Thyroid gland (tissue), 4 donors: ENCODE measurements around the gene ADAMTS14. TPM values are rescaled to one million over a fixed set of nuclear protein-coding genes. Genes with fewer than 3 reads are reported as not detected.
A peak's percentile ranks its signal among the peaks of the same experiment; 100 is the strongest.

Source experiments
- DNase-seq, 2 donors: peaks; one replicate each; pipeline ENCODE4 v3.0.0-alpha.2; 2019
- H3K27ac ChIP-seq, 3 donors: fragments of 200-600 bp; sonication (generic); 1 replicate in 2 of 3; 2 replicates in 1 of 3; pipeline ENCODE4 v1.5.1; 2016 to 2019; ENCODE audit warnings: mild to moderate bottlenecking in 1 of 3, moderate library complexity in 1 of 3
- H3K27me3 ChIP-seq: fragments of 200-600 bp; sonication (generic); one replicate; pipeline ENCODE4 v1.5.1; 2019
- H3K36me3 ChIP-seq, 2 donors: fragments of 200-600 bp; sonication (generic); one replicate each; pipeline ENCODE4 v1.5.1; 2016 to 2019
- H3K4me1 ChIP-seq, 2 donors: fragments of 200-600 bp; sonication (generic); one replicate each; pipeline ENCODE4 v1.5.1; 2017 to 2019
- H3K4me3 ChIP-seq, 3 donors: fragments of 200-600 bp; sonication (generic); replicated peaks in 1 of 3; 1 replicate in 2 of 3; 2 replicates in 1 of 3; pipeline ENCODE4 v1.5.1; 2016; ENCODE audit warnings: mild to moderate bottlenecking in 1 of 3
- H3K9me3 ChIP-seq: fragments of 200-600 bp; sonication (generic); one replicate; pipeline ENCODE4 v1.5.1; 2017
- CTCF ChIP-seq, 6 experiments: fragments of 200-600 bp in 3 of 6; fragments of 450-650 bp in 3 of 6; sonication (generic) in 3 of 6; IDR thresholded peaks; one replicate each; pipeline ENCODE4 v1.5.1; 2016 to 2019; ENCODE audit warnings: antibody characterized with exemption in 6 of 6, mild to moderate bottlenecking in 2 of 6, inconsistent platforms in 1 of 6, moderate library complexity in 1 of 6
- POLR2A ChIP-seq, 2 donors: fragments of 450-650 bp; IDR thresholded peaks; one replicate each; pipeline ENCODE4 v1.6.1; 2017; ENCODE audit warnings: antibody characterized with exemption in 2 of 2, mild to moderate bottlenecking in 2 of 2, moderate library complexity in 1 of 2
- WGBS, 2 donors: methylation state at CpG; one replicate each; pipeline ENCODE4 v1.1.5; 2017; 5-methylcytosine and 5-hydroxymethylcytosine counted together
- intact Hi-C: fragments of 100-400 bp; cut with DNase I; formaldehyde crosslinking; loops from one replicate; pipeline ENCODE4 v1.15.1; 2023
- small RNA-seq: library from RNA; depleted of rRNA; stranded (forward); fragments of <200 nt; gene quantifications from one replicate; pipeline ENCODE3, GENCODE V24; 2016
- total RNA-seq, 4 donors: library from RNA; depleted of rRNA; stranded (reverse); fragments of >200 nt; gene quantifications; one replicate each; pipeline ENCODE4 v1.2.3, GENCODE V29; 2016

The ADAMTS14 gene
- total RNA-seq, 4 donors from 2014 or later: not detected

GRCh38 chr10:70807556-70807955, 135.2 kb downstream of the ADAMTS14 start:
- WGBS, 2 donors: 94 to 95% methylated on average over 3 of the region's 3 CpGs
- TF ChIP-seq POLR2A (IDR thresholded peaks at IDR 0.05) (no peak), CTCF (IDR thresholded peaks at IDR 0.05) (no peak)
- Histone ChIP-seq H3K4me3 (no peak overlapping the region), H3K36me3 (no peaks in the 10 kb centered on the region), H3K4me1 (peaks cover 23 to 51% of the 10 kb centered on the region in 2 donors), H3K27me3 (no peaks in the 10 kb centered on the region), H3K9me3 (no peaks in the 10 kb centered on the region), H3K27ac (no peak overlapping the region)
- intact Hi-C loops: no loop called here
- no peak for DNase-seq

GRCh38 chr10:70809011-70809611, 136.8 kb downstream of the ADAMTS14 start:
- intact Hi-C loops: no loop called here
- no peaks in the 10 kb centered on the region for H3K9me3 ChIP-seq
- TF ChIP-seq POLR2A (IDR thresholded peaks at IDR 0.05): no peak
- no peak for TF ChIP-seq CTCF (IDR thresholded peaks at IDR 0.05)
- DNase-seq: peak; percentile 77 to 82
- no peaks in the 10 kb centered on the region for H3K27me3 ChIP-seq
- H3K36me3 ChIP-seq: no peaks in the 10 kb centered on the region
- H3K4me1 ChIP-seq: peaks cover 27 to 54% of the 10 kb centered on the region in 2 donors
- H3K27ac ChIP-seq: peak overlapping the region; percentile 59 to 82 (median 73)
- no peak overlapping the region for H3K4me3 ChIP-seq
- 42 to 46% methylated on average over 5 to 6 of the region's 6 CpGs for WGBS, 2 donors

GRCh38 chr10:70809726-70810125, 137.4 kb downstream of the ADAMTS14 start:
- 86 to 98% methylated on average over 2 of the region's 2 CpGs for WGBS, 2 donors
- intact Hi-C loops: no loop called here
- Histone ChIP-seq H3K27ac (peak overlapping the region; percentile 59 to 82 (median 73)), H3K27me3 (no peaks in the 10 kb centered on the region), H3K4me1 (peaks cover 21 to 47% of the 10 kb centered on the region in 2 donors), H3K36me3 (no peaks in the 10 kb centered on the region), H3K4me3 (no peak overlapping the region), H3K9me3 (no peaks in the 10 kb centered on the region)
- no peak for TF ChIP-seq CTCF (IDR thresholded peaks at IDR 0.05)
- TF ChIP-seq POLR2A (IDR thresholded peaks at IDR 0.05): no peak
- DNase-seq: no peak

- Histone ChIP-seq H3K27ac (no peak overlapping the region), H3K4me1 (peaks cover 14 to 41% of the 10 kb centered on the region in 2 donors), H3K9me3 (no peaks in the 10 kb centered on the region), H3K27me3 (no peaks in the 10 kb centered on the region), H3K4me3 (no peak overlapping the region), H3K36me3 (no peaks in the 10 kb centered on the region)
- intact Hi-C loops: no loop called here
- 0 to 63% methylated on average over 1 of the region's 1 CpG for WGBS, 2 donors
- TF ChIP-seq POLR2A (IDR thresholded peaks at IDR 0.05) (no peak), CTCF (IDR thresholded peaks at IDR 0.05) (no peak)
- no peak for DNase-seq
These were observed 138.7 kb downstream of the ADAMTS14 start for GRCh38 chr10:70810967-70811366.

- H3K36me3 ChIP-seq: no peaks in the 10 kb centered on the region
- H3K9me3 ChIP-seq: no peaks in the 10 kb centered on the region
These were observed 139.6 kb downstream of the ADAMTS14 start for GRCh38 chr10:70811881-70812280.

More at GRCh38 chr10:70811881-70812280, 139.6 kb downstream of the ADAMTS14 start:
- 81 to 91% methylated on average over 3 of the region's 3 CpGs for WGBS, 2 donors
- H3K27me3 ChIP-seq: no peaks in the 10 kb centered on the region
- H3K4me1 ChIP-seq: peaks cover 14 to 41% of the 10 kb centered on the region in 2 donors
- DNase-seq: no peak
- H3K4me3 ChIP-seq: no peak overlapping the region
- H3K27ac ChIP-seq: no peak overlapping the region
- TF ChIP-seq CTCF (IDR thresholded peaks at IDR 0.05) (no peak), POLR2A (IDR thresholded peaks at IDR 0.05) (no peak)
- intact Hi-C loops: no loop called here

Small RNA genes lying within 50 kb of the gene (small RNA-seq; reads per million reads assigned to genes)
- gene RPS26P40: not detected

Other genes with a start within 250 kb of the ADAMTS14 start
- gene NODAL, start 230.8 kb upstream of the ADAMTS14 start, total RNA-seq: not detected
- gene PALD1, start 193.7 kb upstream of the ADAMTS14 start, total RNA-seq: 10 to 100 TPM; 10.7 to 28.2 (median 14.0) TPM
- gene PRF1, start 69.8 kb upstream of the ADAMTS14 start, total RNA-seq: 1 to 10 TPM; 1.4 to 3.5 (median 2.9) TPM
- gene TBATA, start 112.9 kb downstream of the ADAMTS14 start, total RNA-seq: not detected
- 10 to 100 TPM; 40.6 to 64.4 (median 46.1) TPM for gene SGPL1, start 143.4 kb downstream of the ADAMTS14 start, total RNA-seq
- 100 to 1,000 TPM in 1 of 4 donors, 10 to 100 TPM in 3; 39.4 to 124 (median 86.8) TPM for gene PCBD1, start 216.1 kb downstream of the ADAMTS14 start, total RNA-seq